ENCODE results near the gene THBS4.

The THBS4 gene

GRCh38 chr5:80034962-80035821 is at the start of gene THBS4:
THBS4 (plus strand) TSS chr5:80035348; CDS start chr5:80035538, 190 bp downstream.
- in situ Hi-C loops (cut with HindIII; ENCODE audit: low sequenced_read_pairs) = no loop called here

DNA sequence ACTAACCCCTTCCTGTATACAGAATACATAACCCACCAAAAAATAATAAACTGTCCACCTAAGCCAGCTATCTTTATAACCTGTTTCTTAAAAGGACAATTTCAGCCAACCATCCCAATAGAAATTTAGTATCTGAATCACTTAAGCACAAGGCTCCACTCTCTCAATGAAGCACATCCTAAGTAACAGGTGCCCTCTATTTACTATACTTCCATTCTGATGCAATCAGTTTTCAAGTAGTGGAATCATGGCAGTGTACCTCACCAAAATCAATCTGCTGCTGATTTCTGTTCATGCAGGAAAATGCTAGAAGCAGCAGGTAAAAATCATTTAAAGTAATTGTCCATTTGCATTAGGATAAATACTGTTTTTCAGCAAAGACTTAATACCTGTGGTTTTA is 48.9 kb upstream of the THBS4 start:
- in situ Hi-C loops (cut with HindIII; ENCODE audit: low sequenced_read_pairs) = no loop called here

- in situ Hi-C loops (cut with HindIII; ENCODE audit: low sequenced_read_pairs) = no loop called here
Measured at GRCh38 chr5:79990205-79990597, 44.9 kb upstream of the THBS4 start.

DNA sequence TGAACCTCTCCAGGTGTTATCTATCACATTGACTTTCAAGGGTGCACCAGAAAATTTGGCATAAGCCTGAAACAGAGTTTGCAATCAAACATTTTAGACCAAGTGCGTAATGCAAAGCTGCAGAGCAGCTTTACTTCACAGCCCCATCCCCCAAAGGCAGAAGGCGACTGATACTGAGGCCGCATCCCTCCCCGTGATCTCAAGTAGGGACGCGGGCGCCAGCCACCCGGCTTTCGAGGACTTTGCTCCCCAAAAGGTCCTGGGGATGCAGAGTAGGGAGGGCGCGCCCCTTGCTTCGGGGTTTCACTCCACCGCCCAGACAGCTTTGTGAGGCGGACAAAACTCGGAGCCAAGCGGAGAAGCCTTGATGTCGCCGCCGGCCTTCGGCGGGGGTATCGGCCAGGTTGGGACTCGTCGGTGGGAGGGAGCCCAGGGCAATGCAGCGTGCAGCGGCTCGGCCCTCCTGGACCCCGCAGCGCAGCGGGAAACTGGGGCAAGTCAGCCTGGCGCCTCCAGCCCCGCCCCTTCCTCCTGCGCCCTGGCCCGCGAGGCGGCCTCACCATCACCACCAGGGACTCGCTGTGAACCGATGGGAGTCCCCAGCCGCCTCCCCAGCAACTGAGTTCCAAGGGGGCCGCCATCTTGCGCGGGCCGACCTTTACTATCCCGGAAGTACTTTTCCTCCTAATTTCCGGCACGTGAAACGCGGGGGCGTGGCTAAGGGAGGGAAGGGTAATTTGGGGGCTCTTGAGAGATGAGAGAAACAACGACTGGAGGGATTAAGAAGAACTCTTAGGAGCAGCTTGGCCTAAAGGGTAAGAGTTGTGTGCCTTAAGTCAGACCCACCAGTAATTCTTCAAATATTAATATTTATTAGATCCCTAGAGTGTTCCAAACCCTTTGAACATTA is 44.3 kb upstream of the THBS4 start, which contains the start of gene MTX3:
MTX3 (minus strand) TSS at position 665 of the 910 bp plus-strand sequence; CDS start at position 641, 24 bp downstream.
- in situ Hi-C loops (cut with HindIII; ENCODE audit: low sequenced_read_pairs) = no loop called here

DNA sequence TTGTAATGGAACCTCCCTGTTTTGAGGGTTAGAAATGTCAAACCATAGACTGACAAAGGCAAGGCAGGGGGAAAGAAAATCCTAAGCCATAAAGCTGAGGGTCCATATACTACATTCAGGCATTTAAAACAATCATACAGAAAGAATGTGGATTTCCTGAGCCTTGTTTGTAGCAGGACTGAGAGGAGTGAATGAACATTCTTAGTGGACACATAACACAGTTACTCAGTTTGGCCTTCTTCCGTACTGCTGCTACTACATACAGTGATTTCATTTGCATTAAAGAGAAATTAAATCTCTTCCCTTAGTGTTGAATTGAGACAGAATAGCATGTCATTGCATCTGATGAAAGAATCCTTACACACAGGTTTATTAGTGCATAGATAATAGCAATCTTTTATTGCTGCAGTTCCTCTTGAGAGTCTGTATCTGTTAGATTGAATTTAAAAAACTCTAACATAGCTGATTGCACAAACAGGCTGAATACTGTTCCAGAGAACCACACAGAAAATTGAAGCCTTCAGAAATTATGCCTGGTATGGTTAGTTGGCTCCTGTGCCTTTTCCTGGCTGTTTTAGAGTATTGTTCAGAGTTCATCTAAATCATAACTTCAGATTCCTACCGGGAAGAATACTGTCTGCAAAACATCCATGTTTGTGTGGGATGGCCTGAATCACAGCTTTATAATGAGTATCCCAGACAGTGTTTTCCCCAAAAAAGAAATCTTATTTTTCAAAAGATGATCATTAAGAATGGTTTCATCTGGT is 42.1 kb upstream of the THBS4 start:
- in situ Hi-C loops (cut with HindIII; ENCODE audit: low sequenced_read_pairs) = no loop called here

GRCh38 chr5:79999722-80000121 is 35.4 kb upstream of the THBS4 start:
- in situ Hi-C loops (cut with HindIII; ENCODE audit: low sequenced_read_pairs) = no loop called here

GRCh38 chr5:80002677-80003076 is 32.5 kb upstream of the THBS4 start:
- in situ Hi-C loops (cut with HindIII; ENCODE audit: low sequenced_read_pairs) = no loop called here

DNA sequence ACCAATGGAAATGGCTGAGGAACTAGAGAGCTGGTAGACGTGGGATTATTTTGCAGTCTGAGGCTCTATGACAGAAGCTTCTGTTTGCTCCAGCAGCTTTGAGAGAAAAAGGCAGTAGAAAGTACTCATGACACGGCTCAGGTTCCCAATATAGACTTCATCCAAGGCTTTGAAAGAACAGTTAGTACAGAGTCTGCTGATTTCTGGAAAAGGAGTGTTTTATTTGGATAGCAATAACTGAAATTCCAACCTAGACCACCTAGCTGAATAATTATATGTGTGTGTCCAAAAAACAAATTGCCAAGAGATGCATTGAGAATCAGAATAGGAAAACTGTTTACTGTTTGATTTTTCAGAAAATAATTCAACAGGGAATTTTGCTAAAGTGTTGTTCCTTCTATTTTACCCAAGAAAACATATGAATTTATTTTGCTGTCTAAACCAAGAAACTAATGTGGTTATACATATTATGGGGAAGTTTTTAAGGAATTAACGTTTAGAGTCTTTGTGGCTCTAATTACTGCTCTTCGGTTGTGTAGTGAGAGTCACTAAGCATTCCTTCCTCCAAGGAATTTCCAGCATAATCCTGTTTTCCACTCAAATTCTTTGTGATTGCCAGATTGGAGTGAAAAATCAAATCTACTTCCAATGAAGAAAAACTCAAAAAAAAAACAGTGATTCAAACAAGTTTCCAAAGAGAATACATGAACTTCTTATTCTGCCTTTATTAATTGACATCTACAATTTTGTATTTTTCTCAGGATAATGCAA is 26.0 kb upstream of the THBS4 start:
- in situ Hi-C loops (cut with HindIII; ENCODE audit: low sequenced_read_pairs) = no loop called here

- in situ Hi-C loops (cut with HindIII; ENCODE audit: low sequenced_read_pairs) = no loop called here
Measured at GRCh38 chr5:80010754-80011392, 24.3 kb upstream of the THBS4 start.

GRCh38 chr5:80025069-80025468 is 10.1 kb upstream of the THBS4 start:
- in situ Hi-C loops (cut with HindIII; ENCODE audit: low sequenced_read_pairs) = no loop called here

GRCh38 chr5:80026841-80027240 is 8.3 kb upstream of the THBS4 start:
- in situ Hi-C loops (cut with HindIII; ENCODE audit: low sequenced_read_pairs) = no loop called here

DNA sequence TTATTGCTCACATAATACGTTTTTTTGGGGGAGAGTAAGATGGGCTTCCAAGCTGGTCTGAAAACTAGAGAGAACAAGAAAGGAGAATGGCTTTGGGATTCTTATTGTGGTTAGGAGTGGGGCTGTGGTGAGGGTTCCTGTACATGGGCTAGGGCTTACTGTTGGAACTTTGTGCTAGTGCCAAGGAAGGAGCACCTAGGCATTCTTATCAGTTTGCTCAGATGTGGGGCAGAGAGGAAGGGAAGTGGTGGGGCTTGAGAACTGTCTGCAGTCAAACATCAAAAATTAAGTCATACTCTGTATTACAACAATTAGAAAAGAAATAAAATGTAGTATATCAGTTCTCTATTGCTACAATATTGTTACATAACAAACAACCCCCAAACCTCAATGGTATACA is 4.0 kb upstream of the THBS4 start:
- in situ Hi-C loops (cut with HindIII; ENCODE audit: low sequenced_read_pairs) = no loop called here

DNA sequence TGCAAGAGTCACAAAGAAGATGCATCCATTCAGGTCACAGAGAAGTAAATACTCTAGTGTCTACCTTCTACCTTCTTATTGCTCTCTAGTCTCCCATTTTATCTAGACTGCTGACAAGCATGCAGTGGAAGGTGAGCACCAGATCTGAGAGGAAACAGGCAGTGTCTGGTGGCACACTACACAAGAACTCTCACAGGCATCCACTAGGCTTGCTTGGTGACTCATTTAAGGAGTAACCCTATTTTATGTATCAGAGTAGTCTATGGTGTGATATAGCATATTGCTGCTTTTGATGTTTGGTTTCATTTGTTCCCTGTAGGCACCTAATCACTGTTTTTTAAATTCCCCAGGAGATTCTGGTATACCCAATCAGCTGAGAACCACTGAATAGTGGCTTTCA is 1.6 kb upstream of the THBS4 start:
- in situ Hi-C loops (cut with HindIII; ENCODE audit: low sequenced_read_pairs) = no loop called here

GRCh38 chr5:80034559-80034958 is 589 bp upstream of the THBS4 start:
- in situ Hi-C loops (cut with HindIII; ENCODE audit: low sequenced_read_pairs) = no loop called here

DNA sequence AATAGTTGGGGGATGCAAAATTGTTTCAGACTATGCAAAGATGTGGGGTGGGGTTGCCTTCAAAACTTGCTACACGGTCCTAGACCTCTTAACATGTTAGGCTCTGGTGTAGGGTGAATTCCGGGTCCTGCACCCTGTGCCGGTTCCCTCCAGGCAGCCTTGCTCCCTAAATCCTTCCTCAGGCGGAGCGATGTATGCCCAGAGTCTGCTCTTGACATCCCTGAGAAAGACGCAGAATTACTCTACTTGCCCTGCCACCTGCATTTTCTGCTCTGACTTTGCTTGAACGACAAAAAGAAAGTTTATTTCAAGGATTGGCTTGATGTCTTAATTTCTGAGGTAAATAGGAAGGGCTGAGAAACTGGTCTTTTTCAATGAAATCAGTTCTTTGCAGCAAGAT is 691 bp downstream of the THBS4 start:
- in situ Hi-C loops (cut with HindIII; ENCODE audit: low sequenced_read_pairs) = no loop called here

DNA sequence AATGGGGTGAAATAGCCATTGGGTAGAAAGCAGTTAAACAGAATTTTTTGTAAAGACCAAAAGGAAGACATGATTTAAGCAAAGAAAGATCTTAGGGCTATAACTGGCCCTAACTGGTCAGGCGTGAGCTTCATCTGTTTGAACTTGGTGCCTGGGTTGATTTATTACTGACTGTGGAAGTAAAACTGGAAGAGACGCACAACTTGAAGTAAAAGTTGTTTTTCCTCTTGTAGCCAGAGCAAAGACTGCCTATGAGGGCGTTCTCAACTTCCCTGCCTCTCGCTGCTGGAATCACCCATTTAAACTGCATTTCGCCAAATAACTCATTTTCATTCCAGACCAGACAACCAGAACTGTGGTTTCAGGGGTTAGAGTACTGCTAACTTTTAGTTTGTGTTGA is 1.5 kb downstream of the THBS4 start:
- in situ Hi-C loops (cut with HindIII; ENCODE audit: low sequenced_read_pairs) = no loop called here

GRCh38 chr5:80037366-80037765 is 2.2 kb downstream of the THBS4 start:
- in situ Hi-C loops (cut with HindIII; ENCODE audit: low sequenced_read_pairs) = no loop called here

DNA sequence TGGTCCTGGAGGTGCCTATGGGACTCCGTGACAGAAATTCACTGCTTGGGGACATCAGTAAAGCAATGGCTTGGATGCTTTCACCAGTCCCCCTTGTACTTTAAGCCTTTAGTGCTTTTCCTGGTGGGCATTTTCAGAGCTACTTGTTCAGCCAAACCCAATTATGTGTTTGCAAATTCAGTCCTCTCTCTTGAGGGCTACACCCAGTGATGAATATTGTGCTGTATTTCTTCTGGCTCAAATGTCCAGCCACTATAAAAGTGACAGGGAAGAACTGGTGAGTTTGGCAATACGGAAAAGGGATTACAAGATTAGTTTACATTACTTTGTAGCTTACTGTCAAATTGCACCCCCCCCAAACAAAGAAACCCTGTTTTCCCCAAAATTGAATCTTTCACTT is 4.5 kb downstream of the THBS4 start:
- in situ Hi-C loops (cut with HindIII; ENCODE audit: low sequenced_read_pairs) = no loop called here

DNA sequence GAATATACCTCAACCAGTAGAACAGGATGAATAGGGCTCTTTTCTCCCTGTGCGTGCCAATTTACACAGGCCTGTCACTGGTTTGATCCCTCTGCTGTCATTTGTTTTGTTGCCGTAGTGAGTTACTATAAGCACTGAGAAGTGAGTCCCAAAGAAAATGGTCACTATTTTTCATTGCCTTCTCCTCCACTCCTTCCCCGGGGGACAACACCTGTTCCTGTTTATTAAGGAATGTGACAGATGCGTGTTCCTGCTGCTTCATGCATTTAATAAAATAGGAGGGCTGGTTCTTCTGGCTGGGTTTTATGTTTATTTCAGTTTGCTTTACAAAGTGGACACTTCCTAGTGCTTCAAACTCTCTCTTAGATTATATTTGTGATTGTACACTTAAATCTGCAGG is 6.4 kb downstream of the THBS4 start:
- in situ Hi-C loops (cut with HindIII; ENCODE audit: low sequenced_read_pairs) = no loop called here

DNA sequence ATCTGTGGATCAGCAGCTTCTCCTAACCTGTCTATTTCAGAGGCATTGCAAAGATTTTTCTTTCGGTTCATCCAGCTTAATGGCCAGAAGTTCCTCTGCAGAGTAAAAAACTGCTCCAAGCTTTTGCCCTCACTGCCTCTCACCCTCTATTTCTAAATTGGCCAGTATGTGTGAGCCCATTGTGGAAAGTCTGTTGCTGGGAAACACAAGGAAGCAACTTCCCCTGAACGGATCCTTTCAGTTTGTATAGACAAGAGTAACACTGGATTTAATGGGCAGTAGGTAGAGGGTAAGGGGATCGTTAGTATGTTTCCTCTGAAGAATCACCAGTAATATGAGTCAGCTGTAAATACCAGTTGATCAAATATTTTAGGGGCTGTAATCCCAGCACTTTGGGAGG is 7.2 kb downstream of the THBS4 start:
- in situ Hi-C loops (cut with HindIII; ENCODE audit: low sequenced_read_pairs) = no loop called here
